SH-SY5Y (cell line): ENCODE results near the gene GGPS1.

Experiments used
- GATA2 ChIP-seq: IDR thresholded peaks from 2 replicates; pipeline ENCODE4 v1.6.1; 2011; ENCODE audit warnings: mild to moderate bottlenecking, low read depth, low read length
- GATA3 ChIP-seq: IDR thresholded peaks from 2 replicates; pipeline ENCODE4 v1.6.1; 2011; ENCODE audit warnings: low read depth, mild to moderate bottlenecking, low read length, moderate library complexity

The GGPS1 gene

DNA sequence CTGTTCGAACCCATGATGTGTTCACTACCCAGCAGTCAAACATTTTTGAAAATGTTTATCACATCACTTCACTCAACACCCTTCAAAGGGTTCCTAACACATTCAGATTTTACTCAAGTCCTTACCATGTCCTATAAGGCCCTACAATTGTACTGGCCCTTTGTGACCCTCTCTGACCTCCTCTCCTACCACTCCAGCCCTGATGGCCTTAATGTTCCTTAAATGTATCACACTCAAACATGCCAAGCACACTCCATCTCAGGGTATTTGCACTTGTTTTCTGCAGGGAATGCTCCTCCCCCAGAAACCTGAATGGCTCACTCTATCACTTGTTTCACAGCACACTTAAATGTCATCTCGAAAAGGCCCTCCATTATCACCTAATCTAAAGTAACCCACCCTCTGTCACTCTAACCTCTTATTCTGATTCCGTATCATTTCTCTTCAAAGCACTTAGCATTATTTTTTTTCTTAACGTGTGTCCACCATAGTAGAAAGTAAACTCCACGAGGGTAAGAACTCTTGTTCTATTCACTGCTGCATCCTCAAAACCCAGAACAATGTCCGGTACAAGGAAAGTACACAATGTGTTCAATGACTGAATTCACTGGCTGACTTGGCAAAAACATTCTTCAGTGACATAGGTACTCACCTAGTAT, 7.7 kb upstream of the GGPS1 start:
- TF ChIP-seq GATA2 (no peak), GATA3 (no peak)

DNA sequence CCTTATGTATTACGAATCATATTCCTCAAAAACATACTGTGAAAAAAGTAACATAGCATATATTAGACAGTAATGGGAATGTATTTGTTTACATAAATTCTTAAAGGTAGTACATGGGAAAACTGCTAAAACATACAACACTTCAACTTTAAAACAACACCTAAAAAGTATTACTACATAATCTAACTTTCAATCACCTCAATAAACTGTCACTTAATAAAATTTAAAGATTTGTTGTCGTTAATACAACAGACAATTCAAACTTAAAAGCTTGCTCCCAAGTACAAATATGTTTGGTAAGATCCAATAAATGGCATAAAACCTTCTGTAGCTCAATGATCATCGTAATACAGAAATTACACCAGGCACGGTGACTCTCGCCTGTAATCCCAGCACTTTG, 4.1 kb upstream of the GGPS1 start:
- TF ChIP-seq GATA3 (no peak), GATA2 (no peak)

DNA sequence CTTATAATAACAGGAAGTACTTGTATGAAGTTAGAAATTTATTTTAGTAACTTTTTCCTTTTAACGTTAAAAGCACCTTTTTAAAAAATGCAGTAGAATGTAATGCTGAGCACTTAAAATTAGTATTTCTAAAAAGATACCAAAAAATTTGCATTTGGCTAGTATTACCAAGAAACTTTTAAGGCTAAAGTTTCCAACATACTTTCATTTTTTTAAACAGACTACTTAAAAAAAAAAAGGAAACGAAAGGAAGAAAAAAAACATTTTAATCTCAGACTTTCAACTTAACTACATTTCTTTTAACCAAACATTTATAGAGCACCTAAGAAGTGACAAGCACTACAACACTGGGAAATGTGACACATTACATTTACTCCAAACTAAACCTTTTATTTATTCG, 3.2 kb upstream of the GGPS1 start:
- TF ChIP-seq GATA3 = no peak

DNA sequence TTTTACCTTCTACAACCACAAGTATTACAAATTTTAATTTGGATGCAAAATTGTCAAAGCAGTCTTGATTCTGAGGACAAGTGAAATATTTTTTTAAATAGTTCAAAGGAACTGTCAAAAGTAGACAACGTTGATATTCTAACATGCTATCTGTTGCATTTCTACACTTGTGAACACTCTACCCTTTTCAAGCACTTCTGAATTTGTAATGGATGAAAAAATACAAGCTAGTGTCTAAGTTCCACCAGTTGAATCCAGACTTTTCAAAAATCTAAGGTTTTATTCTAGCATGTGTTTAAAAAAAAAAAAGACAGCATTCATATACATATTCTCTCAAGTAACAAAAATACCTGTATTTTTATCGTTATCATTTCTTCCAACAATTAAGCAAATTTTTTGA, 2.5 kb upstream of the GGPS1 start:
- TF ChIP-seq GATA2 = no peak
- TF ChIP-seq GATA3 = no peak

DNA sequence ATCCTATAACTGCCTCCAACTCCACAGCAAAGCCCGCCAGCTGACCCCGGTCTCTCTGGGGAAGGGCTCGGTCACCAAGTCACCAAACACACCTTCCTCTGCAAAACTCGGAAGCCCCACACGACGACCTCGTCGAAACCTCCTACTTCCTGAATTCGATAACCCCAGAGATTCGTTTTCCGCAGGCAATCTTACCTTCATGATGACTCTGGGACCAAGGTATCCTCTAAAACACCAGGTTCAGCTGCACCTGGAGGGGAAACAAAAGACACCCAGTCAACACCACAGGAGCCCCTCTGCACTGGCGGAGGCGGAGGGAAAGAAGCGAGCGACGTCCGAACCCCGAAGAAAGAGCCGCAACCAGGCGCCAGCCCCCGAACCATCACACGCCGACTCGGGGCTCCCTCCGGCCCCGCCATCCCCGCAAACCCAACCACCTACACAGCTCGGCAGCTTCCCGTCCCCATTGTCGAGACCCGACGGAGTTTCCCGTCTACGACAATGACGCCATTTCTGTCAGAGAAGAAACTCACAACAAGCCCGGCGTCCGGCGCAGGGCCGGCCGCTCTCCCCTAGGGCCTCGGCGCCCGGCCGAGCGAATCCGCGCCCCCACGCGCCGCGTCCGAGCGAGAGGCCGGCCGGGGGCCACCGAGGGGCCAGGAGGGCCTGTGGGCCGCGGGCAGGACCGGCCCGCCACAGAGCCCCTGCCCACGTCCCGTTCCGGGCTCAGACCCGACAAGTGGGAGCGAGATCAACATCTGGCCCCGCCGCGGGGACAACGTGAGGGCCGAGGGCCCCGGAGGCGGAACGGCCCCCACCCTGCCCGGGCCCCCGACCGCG, 1.4 kb upstream of the GGPS1 start:
- no peak; the same call in 1 of the 2 replicates for TF ChIP-seq GATA2

DNA sequence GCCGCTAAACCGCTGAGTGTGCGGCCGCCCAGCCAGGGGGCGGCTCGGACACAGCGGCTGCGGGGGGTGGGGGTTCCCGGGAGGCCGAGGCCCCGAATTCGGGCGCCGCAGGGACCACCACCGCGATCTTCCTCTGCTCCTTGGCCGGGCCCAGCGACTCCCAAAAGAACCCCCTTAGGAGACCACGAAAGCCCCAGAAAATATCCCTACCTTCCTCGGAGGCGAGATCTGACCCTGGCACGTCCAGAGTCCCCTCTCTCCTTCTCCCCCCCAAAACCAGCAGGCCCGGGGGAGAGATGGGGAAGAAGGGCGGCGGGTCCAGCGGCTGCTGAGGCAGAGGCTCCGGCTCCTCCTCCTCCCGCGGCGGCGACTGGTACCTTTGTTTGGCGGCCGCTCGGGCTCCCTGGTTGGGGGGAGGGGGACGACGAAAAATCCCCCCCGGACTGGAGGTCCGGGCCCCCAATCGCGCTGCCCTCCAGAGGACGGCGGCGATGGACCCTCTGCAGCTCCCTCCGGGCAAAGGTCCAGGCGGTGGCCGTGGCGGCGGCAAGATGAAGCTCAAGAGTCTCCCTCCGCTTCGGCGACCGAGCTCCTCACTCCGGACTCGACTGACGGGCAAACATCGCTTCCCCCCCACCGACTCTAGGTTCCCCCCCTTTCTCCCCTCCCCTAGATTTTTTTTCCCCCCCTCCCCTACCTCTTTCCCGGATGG, 655 bp upstream of the GGPS1 start, which contains the start of gene ARID4B:
Gene ARID4B, minus strand, starts transcription at position 621 of the 712 bp plus-strand sequence. CDS start 1,260 bp downstream, outside the sequence.
- no peak for TF ChIP-seq GATA3
- no peak for TF ChIP-seq GATA2

DNA sequence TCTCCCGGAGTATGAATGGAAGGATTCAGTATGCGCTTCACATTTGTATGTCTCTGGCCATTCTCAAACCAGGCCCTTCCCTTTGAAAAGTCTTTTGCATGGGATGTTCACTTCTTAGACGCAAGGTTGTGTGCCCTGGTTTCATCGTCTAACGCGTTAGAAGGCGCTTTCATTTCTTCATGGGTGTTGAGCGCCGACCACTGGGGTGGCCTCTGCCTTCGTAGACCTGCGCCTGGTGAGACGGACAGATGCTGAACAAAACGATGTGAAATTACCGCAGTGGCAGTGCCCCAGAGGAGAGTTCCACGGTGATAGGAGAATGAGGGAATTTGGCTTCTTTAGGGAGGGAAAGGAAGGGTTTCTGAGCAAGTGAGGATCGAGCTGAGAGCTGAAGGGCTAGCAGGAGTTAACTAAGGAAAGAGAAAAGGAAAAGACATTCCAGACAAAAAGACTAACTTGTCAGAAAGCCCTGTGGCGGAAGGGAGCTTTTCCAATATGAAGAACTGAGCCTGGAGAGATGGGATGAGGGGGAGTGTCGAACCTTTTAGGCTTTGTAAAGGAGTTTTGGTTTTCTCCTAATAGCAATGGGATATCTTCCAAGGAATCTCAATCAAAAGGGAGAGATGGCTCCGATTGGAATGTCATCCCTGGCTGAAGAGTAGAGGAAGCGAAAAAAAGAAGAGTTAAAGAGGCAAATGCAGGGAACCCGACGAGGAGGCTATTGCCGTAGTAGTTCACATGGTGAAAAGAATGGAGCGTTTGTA, 951 bp downstream of the GGPS1 start:
- TF ChIP-seq GATA3 = no peak
- TF ChIP-seq GATA2 = no peak

DNA sequence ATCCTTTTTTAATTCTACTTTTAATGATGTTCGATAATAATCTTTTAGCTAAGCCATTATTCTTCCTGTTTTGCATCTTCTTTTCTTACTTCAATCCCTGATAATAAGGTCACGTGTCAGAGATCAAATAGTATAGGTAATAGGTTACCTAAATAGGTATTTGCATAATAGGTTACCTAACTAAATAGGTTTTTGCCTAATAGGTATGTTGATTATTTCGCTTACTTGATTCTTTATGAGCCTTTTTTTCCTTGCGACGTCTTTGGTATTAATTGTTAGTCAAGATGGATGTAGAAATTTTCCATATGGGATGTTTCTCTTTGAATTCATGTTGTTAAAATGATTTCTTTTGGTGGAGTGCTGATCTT, 2.5 kb downstream of the GGPS1 start:
- no peak for TF ChIP-seq GATA3
- no peak for TF ChIP-seq GATA2

DNA sequence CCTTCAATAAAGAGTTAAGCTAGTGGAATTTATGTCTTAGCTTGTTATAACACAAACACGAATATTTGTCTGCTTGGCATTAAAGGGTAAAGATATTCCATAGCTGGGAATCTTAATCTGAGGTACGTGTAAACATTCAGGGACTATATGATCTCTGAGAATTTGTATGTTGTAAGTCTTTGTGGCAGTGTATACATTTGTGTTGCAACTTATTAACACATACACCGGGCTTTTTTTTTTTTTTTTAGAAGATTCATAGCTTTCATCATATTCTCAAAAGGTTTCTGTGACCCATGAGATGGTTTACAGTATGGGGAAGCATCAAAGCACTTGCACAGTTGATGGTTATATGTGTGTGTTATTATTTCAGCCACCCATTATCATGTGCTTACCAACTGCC, 3.0 kb downstream of the GGPS1 start:
- TF ChIP-seq GATA3 (no peak), GATA2 (no peak)

DNA sequence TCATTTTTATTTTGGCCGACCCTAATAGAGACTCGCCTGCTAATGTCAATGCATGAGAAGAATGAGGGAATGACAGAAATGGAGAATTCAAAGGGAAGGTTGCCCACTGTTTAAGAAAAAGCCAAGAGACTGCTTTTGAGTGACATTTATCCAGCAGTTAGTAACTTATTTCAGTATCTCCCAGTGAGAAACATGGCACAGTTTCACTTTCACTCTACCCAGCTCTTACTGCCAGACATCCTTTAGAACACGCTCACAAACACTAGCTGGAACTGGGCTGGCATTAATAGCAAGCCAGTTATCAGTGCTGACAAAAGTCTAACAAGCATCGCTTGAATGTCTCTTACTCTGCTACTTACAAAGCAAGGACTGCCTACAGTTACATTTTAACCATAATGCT, 8.5 kb downstream of the GGPS1 start:
- no peak for TF ChIP-seq GATA3
- TF ChIP-seq GATA2 = no peak

DNA sequence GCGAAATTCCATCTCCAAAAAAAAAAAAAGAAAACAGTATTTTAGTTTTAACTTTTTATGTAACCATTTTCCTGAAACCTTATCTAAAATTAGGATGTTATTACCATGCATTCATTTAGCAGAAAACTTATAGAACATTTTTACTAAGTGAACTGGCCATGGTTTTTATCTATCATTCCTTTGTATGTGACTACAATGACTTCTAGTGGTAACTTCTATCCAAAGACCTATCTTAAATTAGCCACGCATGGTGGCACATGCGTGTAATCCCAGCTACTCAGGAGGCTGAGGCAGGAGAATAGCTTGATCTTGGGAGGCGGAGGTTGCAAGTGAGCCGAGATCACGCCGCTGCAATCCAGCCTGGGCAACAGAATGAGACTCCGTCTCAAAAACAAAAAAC, 11.4 kb downstream of the GGPS1 start:
- TF ChIP-seq GATA2 (no peak), GATA3 (no peak)

DNA sequence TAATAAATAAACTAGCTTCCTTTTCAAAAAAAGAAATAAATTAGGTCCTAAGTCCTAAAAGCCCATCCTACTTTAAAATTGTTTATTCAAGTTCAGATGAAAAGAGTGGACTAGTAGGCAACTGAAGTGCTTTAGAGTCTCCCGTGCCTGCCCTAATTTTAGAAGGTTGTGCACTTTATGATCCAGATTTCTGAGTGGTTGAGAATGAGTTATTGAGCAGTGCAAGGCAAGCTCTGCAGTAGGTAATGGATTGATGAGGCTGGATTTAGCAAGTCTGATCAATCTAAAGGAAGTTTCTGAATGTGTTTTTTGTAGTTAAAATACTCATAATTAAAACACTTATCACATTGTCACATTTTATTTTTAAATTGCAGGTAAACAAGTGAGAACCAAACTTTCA, 13.0 kb downstream of the GGPS1 start:
- no peak for TF ChIP-seq GATA3
- no peak for TF ChIP-seq GATA2

DNA sequence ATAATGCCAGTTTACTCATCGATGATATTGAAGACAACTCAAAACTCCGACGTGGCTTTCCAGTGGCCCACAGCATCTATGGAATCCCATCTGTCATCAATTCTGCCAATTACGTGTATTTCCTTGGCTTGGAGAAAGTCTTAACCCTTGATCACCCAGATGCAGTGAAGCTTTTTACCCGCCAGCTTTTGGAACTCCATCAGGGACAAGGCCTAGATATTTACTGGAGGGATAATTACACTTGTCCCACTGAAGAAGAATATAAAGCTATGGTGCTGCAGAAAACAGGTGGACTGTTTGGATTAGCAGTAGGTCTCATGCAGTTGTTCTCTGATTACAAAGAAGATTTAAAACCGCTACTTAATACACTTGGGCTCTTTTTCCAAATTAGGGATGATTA, 13.7 kb downstream of the GGPS1 start:
- TF ChIP-seq GATA2 (no peak), GATA3 (no peak)

DNA sequence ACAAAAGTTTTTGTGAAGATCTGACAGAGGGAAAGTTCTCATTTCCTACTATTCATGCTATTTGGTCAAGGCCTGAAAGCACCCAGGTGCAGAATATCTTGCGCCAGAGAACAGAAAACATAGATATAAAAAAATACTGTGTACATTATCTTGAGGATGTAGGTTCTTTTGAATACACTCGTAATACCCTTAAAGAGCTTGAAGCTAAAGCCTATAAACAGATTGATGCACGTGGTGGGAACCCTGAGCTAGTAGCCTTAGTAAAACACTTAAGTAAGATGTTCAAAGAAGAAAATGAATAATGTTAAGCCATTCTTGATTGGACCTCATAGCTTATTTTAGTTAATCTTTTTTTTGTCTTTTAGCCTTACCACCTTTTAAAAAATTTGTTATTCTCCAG, 14.1 kb downstream of the GGPS1 start:
- TF ChIP-seq GATA3 = no peak
- no peak for TF ChIP-seq GATA2

DNA sequence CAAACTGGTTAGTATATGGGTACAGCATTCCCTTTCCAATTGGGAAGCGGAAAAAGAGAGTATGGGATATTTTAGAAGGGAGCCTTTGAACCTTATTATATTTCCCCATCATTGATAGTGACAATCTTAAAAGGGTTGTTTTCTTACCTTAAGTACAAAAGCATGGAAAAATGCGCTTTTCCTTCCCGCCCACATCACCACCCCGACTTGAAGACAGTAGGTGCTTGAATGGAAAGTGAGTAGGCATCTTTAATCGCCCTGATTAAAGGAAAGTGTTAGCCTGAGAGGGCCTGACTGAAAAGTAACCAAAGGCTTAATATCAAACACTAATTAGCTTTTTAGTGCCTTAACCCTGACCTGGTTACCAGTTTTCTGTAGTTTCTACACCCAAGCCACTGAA, 15.4 kb downstream of the GGPS1 start:
- TF ChIP-seq GATA2 (no peak), GATA3 (no peak)
